ENCODE results near the gene RPL34. TPM values are rescaled to one million over a fixed set of nuclear protein-coding genes. Genes with fewer than 3 reads are reported as not detected.

RPL34 gene
- total RNA-seq, 3 donors from 2014 or later (not counting 1 experiment from before 2014, with no cell fraction given), result 1,002 to 1,285 (median 1,229) TPM

- Mint-ChIP-seq H3K4me1 (no peaks in the 10 kb centered on the region), H3K27me3 (ENCODE audit: low read depth in 2 of 2) (peaks cover 0 to 11% of the 10 kb centered on the region in 2 donors), H3K4me3 (no peak overlapping the region), H3K36me3 (no peaks in the 10 kb centered on the region), H3K27ac (no peak overlapping the region), H3K9me3 (no peaks in the 10 kb centered on the region)
- Histone ChIP-seq H3K4me3 (ENCODE audit: low read length) (no peak overlapping the region), H3K9me3 (ENCODE audit: control insufficient read depth, insufficient read depth, low read length) (no peaks in the 10 kb centered on the region), H3K4me1 (ENCODE audit: control insufficient read depth, insufficient read depth, low read length) (no peaks in the 10 kb centered on the region), H3K27me3 (ENCODE audit: control insufficient read depth, insufficient read depth, low read length) (no peaks in the 10 kb centered on the region), H3K36me3 (ENCODE audit: control insufficient read depth, insufficient read depth, low read length) (no peaks in the 10 kb centered on the region), H3K27ac (ENCODE audit: low read length) (no peak overlapping the region)
- DNase-seq (peak in 1 of 2 donors; percentile 21), ATAC-seq (no peak)
- TF ChIP-seq CTCF (IDR thresholded peaks at IDR 0.05), result no peak
- WGBS (ENCODE audit: insufficient coverage), result 91% methylated on average over 8 of the region's 10 CpGs
- intact Hi-C loops (cut with micrococcal nuclease), result no loop called here
Observed at GRCh38 chr4:108611365-108611764, 9.0 kb upstream of the RPL34 start.

- no peak overlapping the region for H3K27ac ChIP-seq (ENCODE audit: low read length)
- peaks cover 0 to 11% of the 10 kb centered on the region in 2 donors for H3K27me3 Mint-ChIP-seq (ENCODE audit: low read depth in 2 of 2)
- no peaks in the 10 kb centered on the region for H3K9me3 Mint-ChIP-seq
- H3K27ac Mint-ChIP-seq, result no peak overlapping the region
- no peak overlapping the region for H3K4me3 ChIP-seq (ENCODE audit: low read length)
- TF ChIP-seq CTCF (IDR thresholded peaks at IDR 0.05), result no peak
- DNase-seq (no peak), ATAC-seq (no peak)
- H3K4me1 Mint-ChIP-seq, result no peaks in the 10 kb centered on the region
- H3K4me1 ChIP-seq (ENCODE audit: control insufficient read depth, insufficient read depth, low read length), result no peaks in the 10 kb centered on the region
- no peak overlapping the region for H3K4me3 Mint-ChIP-seq
- no peaks in the 10 kb centered on the region for H3K36me3 ChIP-seq (ENCODE audit: control insufficient read depth, insufficient read depth, low read length)
- H3K36me3 Mint-ChIP-seq, result no peaks in the 10 kb centered on the region
- no peaks in the 10 kb centered on the region for H3K9me3 ChIP-seq (ENCODE audit: control insufficient read depth, insufficient read depth, low read length)
- WGBS (ENCODE audit: insufficient coverage), result 95% methylated on average over 6 of the region's 6 CpGs
- H3K27me3 ChIP-seq (ENCODE audit: control insufficient read depth, insufficient read depth, low read length), result no peaks in the 10 kb centered on the region
- intact Hi-C loops (cut with micrococcal nuclease), result no loop called here
Observed at GRCh38 chr4:108612365-108612764, 8.0 kb upstream of the RPL34 start.

- Histone ChIP-seq H3K27ac (ENCODE audit: low read length) (peak overlapping the region; percentile 83), H3K4me3 (ENCODE audit: low read length) (peak overlapping the region; percentile 78), H3K4me1 (ENCODE audit: control insufficient read depth, insufficient read depth, low read length) (peaks cover 12% of the 10 kb centered on the region), H3K27me3 (ENCODE audit: control insufficient read depth, insufficient read depth, low read length) (no peaks in the 10 kb centered on the region), H3K36me3 (ENCODE audit: control insufficient read depth, insufficient read depth, low read length) (peaks cover 26% of the 10 kb centered on the region), H3K9me3 (ENCODE audit: control insufficient read depth, insufficient read depth, low read length) (no peaks in the 10 kb centered on the region)
- H3K27ac Mint-ChIP-seq, result peak overlapping the region; percentile 94 to 96
- intact Hi-C loops (cut with micrococcal nuclease), result loop anchor here (1.0 to 5.0 kb wide), 3 partner anchors 31 to 687 kb away; partner anchors contain the start of genes CYP2U1, HADH and OSTC
- H3K4me3 Mint-ChIP-seq, result peak overlapping the region; percentile 88
- 82% methylated on average over 6 of the region's 7 CpGs for WGBS (ENCODE audit: insufficient coverage)
- no peak for TF ChIP-seq CTCF (IDR thresholded peaks at IDR 0.05)
- DNase-seq, result peak in 1 of 2 donors; percentile 64
- H3K27me3 Mint-ChIP-seq (ENCODE audit: low read depth in 2 of 2), result no peaks in the 10 kb centered on the region
- H3K36me3 Mint-ChIP-seq, result peaks cover 5% of the 10 kb centered on the region
- H3K9me3 Mint-ChIP-seq, result no peaks in the 10 kb centered on the region
- peaks cover 31 to 44% of the 10 kb centered on the region in 2 donors for H3K4me1 Mint-ChIP-seq
- peak in 1 of 3 donors; percentile 1 for ATAC-seq
Observed at GRCh38 chr4:108619372-108620100, 840 bp upstream of the RPL34 start.
